ENCODE measurements around the gene EYA4.
"Not testable (repeated sequence)": the region's sequence is repeated elsewhere in the genome, so short reads cannot be mapped to it uniquely, and the experiment has no call there.

The EYA4 gene

DNA sequence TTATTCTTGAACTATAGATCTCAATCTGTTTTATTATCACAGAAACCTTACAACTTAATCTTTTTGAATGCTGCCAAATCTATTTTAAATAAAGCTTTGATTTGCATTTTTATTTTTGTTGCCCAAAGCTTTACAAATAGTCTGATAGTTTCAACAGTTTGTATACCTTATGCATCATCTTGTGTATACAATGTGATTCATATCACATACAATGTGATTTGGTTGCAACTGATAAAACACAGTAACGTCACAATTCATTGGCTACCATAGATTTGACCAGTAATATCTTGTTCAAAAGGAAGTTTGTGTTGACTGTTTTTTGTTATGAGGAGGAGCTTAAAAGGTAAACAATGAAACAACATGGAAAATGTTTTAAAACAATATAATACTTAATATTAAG, 110.9 kb downstream of the EYA4 start:
- DNase-seq (ENCODE audit: low spot score): no peak

DNA sequence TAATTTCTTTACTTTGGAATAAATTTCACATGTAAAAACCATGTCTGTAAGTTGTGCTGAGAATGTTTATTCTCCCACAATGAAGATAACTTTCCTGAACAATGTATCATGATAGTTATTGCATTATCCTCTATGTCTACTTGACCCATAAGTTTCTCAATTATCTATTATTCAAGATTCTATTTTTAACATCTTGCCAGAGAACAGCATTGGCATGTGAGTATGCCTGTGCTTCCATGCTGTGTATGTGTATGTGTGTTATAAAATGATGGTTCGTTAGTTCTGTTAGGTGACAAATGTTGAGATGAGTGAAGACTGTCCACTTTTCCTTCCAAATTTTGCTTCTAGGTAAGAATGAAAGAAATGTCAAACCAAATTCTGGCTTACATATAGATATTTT, 111.9 kb downstream of the EYA4 start:
- DNase-seq (ENCODE audit: low spot score): no peak

DNA sequence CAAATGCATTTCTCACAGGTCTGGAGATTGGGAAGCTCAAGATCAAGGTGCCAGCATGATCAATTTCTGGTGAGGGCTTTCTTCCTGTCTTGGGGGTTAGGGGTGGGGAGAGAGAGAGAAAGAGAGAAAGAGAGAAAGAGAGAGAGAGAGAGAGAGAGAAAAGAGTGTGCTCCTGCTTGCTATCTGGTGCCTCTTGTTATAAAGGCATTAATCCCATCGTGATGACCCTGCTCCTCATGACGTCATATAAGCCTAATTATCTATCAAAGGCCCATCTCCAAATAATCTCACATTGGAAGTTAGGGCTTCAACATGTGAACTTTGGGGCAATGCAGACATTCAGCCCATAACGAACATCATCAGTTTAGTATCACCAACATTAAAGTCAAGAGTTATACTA, 114.8 kb downstream of the EYA4 start:
- DNase-seq (ENCODE audit: low spot score): no peak

GRCh38 chr6:133358574-133359150, 117.5 kb downstream of the EYA4 start:
- DNase-seq (ENCODE audit: low spot score): no peak

- DNase-seq (ENCODE audit: low spot score): no peak
Measured at GRCh38 chr6:133359256-133359655, 118.1 kb downstream of the EYA4 start.

- DNase-seq (ENCODE audit: low spot score): no peak
Measured at GRCh38 chr6:133359760-133360159, 118.6 kb downstream of the EYA4 start.

DNA sequence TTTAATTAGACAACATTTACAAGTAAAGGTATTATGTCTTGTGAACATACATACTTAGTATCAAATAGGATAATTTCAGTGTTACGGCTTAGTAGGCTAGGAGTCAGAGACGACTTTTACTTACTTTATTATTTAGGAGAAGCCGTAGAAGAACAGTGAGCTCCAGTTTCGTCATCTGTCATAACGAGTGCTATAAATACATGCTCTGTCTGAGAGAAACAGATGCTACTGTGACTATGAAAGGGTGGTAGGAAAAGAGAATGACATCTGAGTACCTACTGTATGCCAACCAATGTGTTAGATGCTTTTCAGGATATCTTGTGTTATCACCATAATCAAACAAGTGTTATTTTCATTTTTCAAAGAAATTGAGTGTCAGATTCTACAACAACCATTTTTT, 119.0 kb downstream of the EYA4 start:
- DNase-seq (ENCODE audit: low spot score): no peak

- no peak for DNase-seq (ENCODE audit: low spot score)
Measured at GRCh38 chr6:133362813-133363212, 121.7 kb downstream of the EYA4 start.

DNA sequence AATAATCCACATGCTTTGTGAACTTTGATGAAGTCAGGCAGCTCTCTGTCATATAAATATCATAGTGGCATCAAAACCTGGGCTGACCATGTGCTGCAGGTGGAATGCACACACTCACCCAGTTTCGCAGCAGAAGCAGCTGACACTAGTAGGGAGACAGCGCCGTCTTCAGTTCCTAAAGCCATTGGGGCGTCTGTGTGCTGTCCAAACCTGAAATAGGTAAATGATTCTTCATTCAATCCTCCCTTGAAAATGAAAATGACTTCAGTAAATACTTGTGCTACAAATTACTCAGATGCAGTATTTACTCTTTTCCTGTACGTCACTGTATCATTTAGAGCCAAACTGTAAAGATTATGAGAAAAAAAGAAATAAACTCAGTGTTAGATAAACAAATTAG, 127.5 kb downstream of the EYA4 start:
- no peak for DNase-seq (ENCODE audit: low spot score)

DNA sequence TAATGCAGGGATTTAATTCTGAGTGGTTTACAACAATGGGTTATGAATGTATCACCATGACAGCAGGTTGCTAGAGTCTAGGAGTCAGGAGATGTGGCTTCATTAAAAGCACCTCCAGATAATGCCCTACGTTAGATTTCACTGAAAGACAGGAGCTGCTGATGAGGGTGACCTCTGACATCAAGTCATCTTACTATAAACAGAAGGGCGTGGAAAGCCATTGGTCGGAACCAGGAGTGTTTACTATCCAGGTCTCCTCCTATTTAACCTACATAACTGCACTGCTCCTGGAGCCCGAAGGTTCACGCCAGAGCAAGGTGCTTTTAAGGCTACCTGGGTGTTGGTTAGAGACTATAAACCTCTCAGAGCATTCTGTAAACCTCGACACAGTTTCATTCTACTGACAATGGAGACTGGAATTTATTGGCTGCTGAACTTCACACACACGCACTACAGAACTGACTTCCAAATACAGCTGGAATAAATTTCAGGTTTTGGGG, 128.7 kb downstream of the EYA4 start:
- DNase-seq (ENCODE audit: low spot score): no peak

GRCh38 chr6:133376743-133377142, 135.6 kb downstream of the EYA4 start:
- DNase-seq (ENCODE audit: low spot score): no peak

DNA sequence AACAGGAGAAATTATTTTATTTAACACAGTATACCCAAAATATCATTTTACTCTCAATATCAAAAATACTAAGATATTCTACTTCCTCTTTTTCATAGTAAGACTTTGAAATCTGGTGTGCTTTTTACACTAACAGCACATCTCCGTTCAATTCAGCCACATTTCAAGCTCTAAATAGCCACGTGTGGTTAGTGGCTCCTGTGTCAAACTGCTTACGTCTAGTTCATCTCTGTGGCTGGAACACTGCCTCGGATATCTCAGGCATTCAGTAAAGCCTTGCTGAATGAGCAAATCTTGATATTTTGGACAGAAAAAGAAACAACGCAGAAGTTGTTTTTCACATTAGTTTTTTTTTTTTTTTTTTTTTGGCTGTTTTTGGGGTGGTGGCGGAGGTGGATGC, 136.1 kb downstream of the EYA4 start:
- no peak for DNase-seq (ENCODE audit: low spot score)

DNA sequence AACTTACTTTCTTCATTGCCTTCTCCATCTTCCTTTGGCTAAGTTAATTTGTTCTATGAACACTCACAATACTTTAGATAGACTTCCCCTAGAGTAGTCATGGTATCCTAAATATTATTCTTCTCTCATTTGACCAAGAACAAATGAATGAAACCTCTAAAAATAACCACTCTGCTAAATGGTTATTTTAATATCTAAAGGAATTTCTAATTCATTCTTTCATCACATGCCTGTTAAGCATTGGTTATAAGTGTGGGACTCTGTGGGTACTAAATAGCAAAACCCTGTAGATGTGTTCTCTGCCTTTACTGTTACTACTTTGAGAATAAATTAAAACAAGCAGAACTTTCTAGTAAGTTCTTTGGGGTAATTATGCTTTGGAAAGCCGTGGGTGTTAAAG, 138.9 kb downstream of the EYA4 start:
- DNase-seq (ENCODE audit: low spot score): no peak

DNA sequence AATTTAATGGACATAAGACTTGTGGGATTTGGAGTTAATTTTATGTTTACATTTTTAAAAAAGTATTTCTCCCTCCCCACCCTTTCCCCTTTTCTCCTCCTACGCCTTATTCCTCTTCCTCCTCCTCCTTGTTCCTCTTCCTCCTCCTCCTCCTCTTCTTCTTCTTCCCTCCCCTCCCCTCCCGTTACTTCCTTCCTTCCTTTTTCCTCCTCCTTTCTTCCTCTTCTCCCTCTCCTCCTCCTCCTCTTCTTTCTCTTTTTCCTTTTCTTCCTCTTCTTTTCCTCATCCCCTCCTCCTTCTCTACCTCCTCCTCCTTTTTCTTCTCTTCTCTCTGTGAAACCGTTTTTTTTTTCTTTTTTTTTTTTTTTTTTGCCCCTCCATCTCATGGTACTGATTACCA, 139.6 kb downstream of the EYA4 start:
- DNase-seq (ENCODE audit: low spot score): no peak

- no peak for DNase-seq (ENCODE audit: low spot score)
Measured at GRCh38 chr6:133388731-133389130, 147.6 kb downstream of the EYA4 start.

DNA sequence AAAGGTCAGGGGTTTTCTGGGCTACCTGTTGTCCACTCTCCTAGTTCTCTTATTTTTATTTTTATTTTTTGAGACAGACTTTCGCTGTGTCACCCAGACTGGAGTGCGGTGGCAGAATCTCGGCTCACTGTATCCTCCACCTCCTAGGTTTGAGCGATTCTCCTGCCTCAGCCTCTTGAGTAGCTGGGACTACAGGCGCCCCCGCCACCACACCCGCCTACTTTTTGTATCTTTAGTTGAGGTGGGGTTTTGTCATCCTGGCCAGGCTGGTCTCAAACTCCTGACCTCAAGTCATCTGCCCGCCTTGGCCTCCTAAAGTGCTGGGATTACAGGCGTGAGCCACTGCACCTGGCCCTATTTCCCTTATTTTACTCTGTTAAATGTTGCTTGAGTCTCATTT, 149.0 kb downstream of the EYA4 start:
- no peak for DNase-seq (ENCODE audit: low spot score)

- DNase-seq (ENCODE audit: low spot score): no peak
Measured at GRCh38 chr6:133392015-133392414, 150.9 kb downstream of the EYA4 start.

DNA sequence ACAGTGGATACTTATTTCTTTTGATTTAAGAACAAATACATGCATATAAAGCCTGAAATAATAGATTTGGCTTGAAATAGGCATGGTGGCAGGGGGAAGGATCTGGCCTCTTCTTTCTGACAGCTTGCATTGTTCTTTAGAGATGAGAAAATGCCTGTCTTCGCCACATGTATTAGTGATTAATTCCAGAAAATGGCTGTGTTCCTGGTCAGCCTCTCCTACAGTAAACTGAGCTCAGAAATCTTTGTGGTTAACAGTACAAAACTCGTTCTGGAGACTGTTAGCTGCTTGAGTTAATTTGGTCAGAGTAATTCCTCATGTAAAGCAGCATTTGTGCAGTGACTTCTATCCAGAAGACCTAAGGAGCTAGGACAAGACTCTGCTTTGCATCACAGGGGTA, 151.5 kb downstream of the EYA4 start:
- no peak for DNase-seq (ENCODE audit: low spot score)

DNA sequence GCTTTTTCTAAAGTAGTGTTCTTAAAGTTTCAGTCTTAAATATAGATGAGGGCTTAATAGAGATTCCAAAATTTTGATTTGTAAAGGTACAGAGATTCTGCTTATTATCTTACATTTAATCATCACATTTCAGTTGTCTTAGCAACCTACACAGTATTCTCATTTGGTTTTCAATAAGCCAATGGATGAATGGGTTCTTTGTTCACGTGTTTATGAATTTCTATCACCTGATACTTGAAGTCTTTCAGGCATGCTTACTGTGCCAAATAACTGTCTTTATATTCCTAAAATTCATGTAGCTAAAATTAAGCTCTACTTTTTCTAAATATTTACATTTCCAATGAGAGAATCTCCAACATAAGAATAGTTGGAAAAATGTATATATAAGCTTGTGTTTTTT, 152.7 kb downstream of the EYA4 start:
- DNase-seq (ENCODE audit: low spot score): no peak

- DNase-seq (ENCODE audit: low spot score): no peak
Measured at GRCh38 chr6:133394630-133395029, 153.5 kb downstream of the EYA4 start.

- DNase-seq (ENCODE audit: low spot score): no peak
Measured at GRCh38 chr6:133396233-133396983, 155.3 kb downstream of the EYA4 start.

GRCh38 chr6:133396984-133397348, 155.8 kb downstream of the EYA4 start:
- no peak for DNase-seq (ENCODE audit: low spot score)

GRCh38 chr6:133397601-133398000, 156.4 kb downstream of the EYA4 start:
- DNase-seq (ENCODE audit: low spot score): not testable (repeated sequence)

- no peak for DNase-seq (ENCODE audit: low spot score)
Measured at GRCh38 chr6:133399426-133399825, 158.3 kb downstream of the EYA4 start.
